H1 (cell line): Measurements from ENCODE around the gene FGGY. TPM values are rescaled to one million over a fixed set of nuclear protein-coding genes. Genes with fewer than 3 reads are reported as not detected.

Experiments
- CTCF ChIA-PET: fragments of 300-600 bp; sonication (Branson Sonifier 250); formaldehyde crosslinking; loops from one replicate; lab custom pipeline; 2021; ENCODE audit not compliant: partially characterized antibody; lab: Charles Lee
- POLR2A ChIA-PET: fragments of 300-600 bp; sonication (Branson Sonifier 250); formaldehyde crosslinking; loops from one replicate; lab custom pipeline; 2021; ENCODE audit warnings: inconsistent platforms; ENCODE audit not compliant: partially characterized antibody; lab: Charles Lee
- DNase-seq, 2 experiments: peaks; one replicate each; pipeline versions ENCODE4 v3.0.0 to v3.0.0-alpha.2; 2010 to 2022; ENCODE audit warnings: low spot score in 2 of 2, low read depth in 1 of 2, mixed read lengths in 1 of 2
- FAIRE-seq: peaks from 2 replicates; lab custom pipeline; 2011; peaks lifted over from hg19 to GRCh38; lab: Jason Lieb, UNC
- H2AFZ ChIP-seq: 2 replicates; pipeline ENCODE4 v1.8.1; 2012; ENCODE audit warnings: low read length, inconsistent platforms
- H2AK5ac ChIP-seq: 2 replicates; pipeline ENCODE4 v1.6.1; 2013; ENCODE audit warnings: low read depth, low read length
- H2BK120ac ChIP-seq: replicated peaks from 2 replicates; pipeline ENCODE3; 2013; ENCODE audit warnings: low read depth, low read length, inconsistent platforms
- H2BK12ac ChIP-seq: 2 replicates; pipeline ENCODE4 v1.6.1; 2013; ENCODE audit warnings: low read depth, low read length
- H2BK15ac ChIP-seq: 2 replicates; pipeline ENCODE4 v1.6.1; 2013; ENCODE audit warnings: low read length
- H2BK20ac ChIP-seq: 2 replicates; pipeline ENCODE4 v1.6.1; 2013; ENCODE audit warnings: low read length
- H2BK5ac ChIP-seq: 2 replicates; pipeline ENCODE4 v1.6.1; 2013; ENCODE audit warnings: low read depth, low read length
- H3K14ac ChIP-seq: 2 replicates; pipeline ENCODE4 v1.6.1; 2013; ENCODE audit warnings: inconsistent platforms; ENCODE audit not compliant: insufficient read length
- H3K18ac ChIP-seq: 2 replicates; pipeline ENCODE4 v1.6.1; 2013; ENCODE audit warnings: low read length; ENCODE audit errors: extremely low read depth
- H3K23ac ChIP-seq: 2 replicates; pipeline ENCODE4 v1.6.1; 2013; ENCODE audit warnings: inconsistent platforms; ENCODE audit not compliant: insufficient read length
- H3K23me2 ChIP-seq: 2 replicates; pipeline ENCODE4 v1.6.1; 2013; ENCODE audit warnings: low read depth, low read length
- H3K27ac ChIP-seq: 2 replicates; pipeline ENCODE4 v1.6.1; 2011; ENCODE audit warnings: low read depth, low read length, inconsistent platforms
- H3K27me3 ChIP-seq, 4 experiments: replicated peaks in 1 of 4; 1 replicate in 1 of 4; 2 replicates in 3 of 4; pipeline versions ENCODE4 v1.6.1 to v1.8.1; 2011 to 2013; ENCODE audit warnings: low read length in 3 of 4, mild to moderate bottlenecking in 3 of 4, inconsistent platforms in 2 of 4, mixed read lengths in 2 of 4, moderate library complexity in 1 of 4; ENCODE audit not compliant: control insufficient read depth in 3 of 4, insufficient read depth in 3 of 4; ENCODE audit errors: extremely low read depth in 1 of 4
- H3K36me3 ChIP-seq, 4 experiments: 2 replicates each; pipeline versions ENCODE4 v1.6.1 to v1.8.1; 2011 to 2013; ENCODE audit warnings: mild to moderate bottlenecking in 4 of 4, low read length in 3 of 4, moderate library complexity in 2 of 4, control low read depth in 1 of 4, inconsistent platforms in 1 of 4; ENCODE audit not compliant: insufficient read depth in 4 of 4, control insufficient read depth in 2 of 4
- H3K4ac ChIP-seq: replicated peaks from 2 replicates; pipeline ENCODE3; 2013; ENCODE audit warnings: low read length, low read depth, mixed read lengths, inconsistent platforms; ENCODE audit not compliant: insufficient read length
- H3K4me1 ChIP-seq, 4 experiments: replicated peaks in 1 of 4; 1 replicate in 1 of 4; 2 replicates in 3 of 4; pipeline versions ENCODE4 v1.6.1 to v1.8.1; 2011 to 2013; ENCODE audit warnings: low read length in 3 of 4, inconsistent platforms in 2 of 4, mixed read lengths in 1 of 4; ENCODE audit not compliant: insufficient read depth in 4 of 4, control insufficient read depth in 3 of 4
- H3K4me2 ChIP-seq, 2 experiments: 2 replicates each; pipeline versions ENCODE4 v1.6.1 to v1.8.1; 2011 to 2013; ENCODE audit warnings: low read depth in 2 of 2, low read length in 2 of 2, control low read depth in 1 of 2, inconsistent platforms in 1 of 2, mild to moderate bottlenecking in 1 of 2; ENCODE audit not compliant: insufficient read depth in 1 of 2
- H3K4me3 ChIP-seq, 4 experiments: fragments of 200-600, 300-600 bp in 1 of 4; sonication (generic), shearing (Covaris generic), sonication (Bioruptor Twin) in 1 of 4; 2 replicates each; pipeline versions ENCODE4 v1.5.1 to v1.8.1; 2011 to 2016; ENCODE audit warnings: low read length in 4 of 4, low read depth in 3 of 4, control low read depth in 2 of 4, inconsistent platforms in 2 of 4, mild to moderate bottlenecking in 2 of 4, mixed read lengths in 1 of 4, moderate library complexity in 1 of 4; ENCODE audit not compliant: insufficient read depth in 2 of 4; ENCODE audit errors: extremely low read depth in 1 of 4
- H3K56ac ChIP-seq: replicated peaks from 2 replicates; pipeline ENCODE3; 2013; ENCODE audit warnings: low read depth, mild to moderate bottlenecking, mixed read lengths, low read length, inconsistent platforms; ENCODE audit not compliant: insufficient read length
- H3K79me1 ChIP-seq: 2 replicates; pipeline ENCODE4 v1.6.1; 2013; ENCODE audit warnings: low read depth, low read length, control low read depth
- H3K79me2 ChIP-seq, 2 experiments: 2 replicates each; pipeline versions ENCODE4 v1.6.1 to v1.8.1; 2012 to 2013; ENCODE audit warnings: low read length in 2 of 2, mild to moderate bottlenecking in 2 of 2, inconsistent platforms in 1 of 2; ENCODE audit not compliant: insufficient read depth in 2 of 2, control insufficient read depth in 1 of 2
- H3K9ac ChIP-seq, 4 experiments: replicated peaks in 1 of 4; 1 replicate in 1 of 4; 2 replicates in 3 of 4; pipeline versions ENCODE4 v1.6.1 to v1.8.1; 2011 to 2013; ENCODE audit warnings: low read depth in 3 of 4, low read length in 3 of 4, control low read depth in 2 of 4, mild to moderate bottlenecking in 2 of 4, moderate library complexity in 2 of 4, inconsistent platforms in 1 of 4; ENCODE audit errors: extremely low read depth in 1 of 4
- H3K9me3 ChIP-seq, 2 experiments: 2 replicates each; pipeline versions ENCODE4 v1.6.1 to v1.8.1; 2012 to 2013; ENCODE audit warnings: mild to moderate bottlenecking in 2 of 2, moderate library complexity in 2 of 2, control low read depth in 1 of 2, inconsistent platforms in 1 of 2, low read depth in 1 of 2, low read length in 1 of 2, mixed read lengths in 1 of 2; ENCODE audit not compliant: insufficient read depth in 2 of 2
- H4K20me1 ChIP-seq, 2 experiments: replicated peaks in 1 of 2; 2 replicates each; pipeline versions ENCODE3 to v1.8.1; 2011 to 2013; ENCODE audit warnings: inconsistent platforms in 2 of 2, low read length in 2 of 2, mild to moderate bottlenecking in 1 of 2; ENCODE audit not compliant: insufficient read depth in 2 of 2, control insufficient read depth in 1 of 2
- H4K5ac ChIP-seq: 2 replicates; pipeline ENCODE4 v1.6.1; 2013; ENCODE audit warnings: low read length, low read depth, mixed read lengths, inconsistent platforms; ENCODE audit not compliant: insufficient read length
- H4K8ac ChIP-seq: 2 replicates; pipeline ENCODE4 v1.8.0; 2013; ENCODE audit warnings: mild to moderate bottlenecking, moderate library complexity, low read length, inconsistent platforms; ENCODE audit not compliant: insufficient read depth; ENCODE audit errors: extremely low read depth
- H4K91ac ChIP-seq: replicated peaks from 2 replicates; pipeline ENCODE3; 2013; ENCODE audit warnings: low read length, mixed read lengths, inconsistent platforms; ENCODE audit not compliant: insufficient read length
- JUND ChIP-seq: IDR thresholded peaks from 2 replicates; pipeline ENCODE4 v1.6.1; 2011; ENCODE audit warnings: mild to moderate bottlenecking, improper control_type of control experiment, low read length
- TCF12 ChIP-seq: IDR thresholded peaks from 2 replicates; pipeline ENCODE4 v1.6.1; 2011; ENCODE audit warnings: low read depth, mild to moderate bottlenecking, low read length
- TEAD4 ChIP-seq: IDR thresholded peaks from 2 replicates; pipeline ENCODE4 v1.6.1; 2012; ENCODE audit warnings: low read depth, low read length, inconsistent platforms, mixed read lengths
- WGBS, 2 experiments: shearing (Covaris generic) in 1 of 2; methylation state at CpG; one replicate each; pipeline versions ENCODE4 v1.1.6 to v1.1.7; 2013 to 2015; ENCODE audit warnings: low lambda C conversion rate in 2 of 2, mixed read lengths in 2 of 2, inconsistent platforms in 1 of 2, low coverage in 1 of 2, missing lambda C conversion rate in 1 of 2; ENCODE audit not compliant: insufficient replicate concordance in 2 of 2, insufficient coverage in 1 of 2, insufficient read length in 1 of 2; ENCODE audit errors: extremely low coverage in 1 of 2, missing lambda C conversion rate in 1 of 2; 5-methylcytosine and 5-hydroxymethylcytosine counted together
- polyA plus RNA-seq, 7 experiments: library from polyadenylated mRNA; depleted of rRNA in 3 of 7; stranded (reverse) in 5 of 7; unstranded in 2 of 7; fragments of >200 nt in 5 of 7; fragments of 200-250 nt in 2 of 7; gene quantifications; 1 replicate in 5 of 7; 2 replicates in 1 of 7; 4 replicates in 1 of 7; pipeline versions ENCODE4 v1.2.1 to v1.2.3, GENCODE V29; 2011 to 2013; ENCODE audit warnings: missing spikeins in 2 of 7, mixed read lengths in 2 of 7
- total RNA-seq: library from RNA; stranded (reverse); fragmentation: NEBNext Ultra II Directional; extraction: Animal tissue kit (Norgen Biotek cat#: 25700); gene quantifications from 2 replicates; pipeline ENCODE4 v1.2.1, GENCODE V29; 2021

The FGGY gene
- total and polyA plus RNA-seq, 2 of the 8 experiments (the other 6 are each of a cell fraction or from before 2014, with no cell fraction given): 10.3 to 12.5 TPM

DNA sequence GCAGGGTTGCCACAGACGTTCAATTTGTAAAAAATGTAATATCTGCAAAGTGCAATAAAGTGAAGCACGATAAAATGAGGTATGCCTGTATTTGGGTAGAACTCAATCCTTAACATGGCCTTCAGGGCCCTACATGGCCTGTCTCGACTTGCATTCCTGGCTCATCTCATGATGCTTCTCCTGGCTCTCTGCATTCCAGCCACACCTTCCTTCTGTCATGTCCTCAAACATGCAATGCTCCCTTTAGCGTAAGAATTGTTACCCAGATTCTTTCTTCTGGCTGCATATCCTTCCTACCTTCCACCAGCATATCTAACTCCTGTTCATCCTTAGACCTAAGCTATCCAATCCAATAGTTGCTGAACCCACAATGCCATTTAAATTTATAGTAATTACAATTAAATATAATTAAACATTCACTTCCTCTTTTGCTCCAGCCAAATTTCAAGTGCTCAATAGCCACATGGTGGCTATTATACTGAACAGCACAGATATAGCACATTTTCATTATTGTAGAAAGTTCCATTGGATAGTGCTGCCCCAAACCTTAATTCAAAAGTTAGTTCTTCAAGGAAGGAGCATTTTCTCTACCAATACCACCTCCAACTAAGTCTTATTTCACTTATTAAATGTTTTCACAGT, 32.6 kb downstream of the FGGY start:
- Histone ChIP-seq H3K79me1 (no peaks in the 10 kb centered on the region), H3K9ac (no peak overlapping the region), H3K9me3 (no peaks in the 10 kb centered on the region), H2AK5ac (no peak overlapping the region), H3K23me2 (no peaks in the 10 kb centered on the region), H2BK5ac (peak overlapping the region; percentile 22; the same call in 1 of the 2 replicates), H2BK120ac (no peak overlapping the region)
- TF ChIP-seq TEAD4 (peak; percentile 77), TCF12 (no peak), JUND (no peak)
- TF ChIP-seq, all 59 proteins: peak for 1
- Histone ChIP-seq H3K4me3 (no peak overlapping the region), H3K56ac (no peak overlapping the region), H3K79me2 (no peaks in the 10 kb centered on the region), H3K23ac (no peak overlapping the region), H3K4me1 (no peaks in the 10 kb centered on the region), H3K27me3 (no peaks in the 10 kb centered on the region), H3K36me3 (no peaks in the 10 kb centered on the region), H2BK12ac (no peak overlapping the region), H3K14ac (no peak overlapping the region), H3K4me2 (no peak overlapping the region), H3K4ac (no peak overlapping the region), H2BK15ac (no peak overlapping the region), H4K91ac (no peak overlapping the region), H3K18ac (0 out of 2 replicates have a peak overlapping the region, but pooled peaks have one; percentile 24), H2BK20ac (no peak overlapping the region), H3K27ac (no peak overlapping the region), H4K20me1 (no peaks in the 10 kb centered on the region), H4K5ac (no peak overlapping the region), H2AFZ (no peak overlapping the region), H4K8ac (no peak overlapping the region)
- FAIRE-seq: no peak
- no peak for DNase-seq
- WGBS, 2 experiments: 88% methylated on average over 4 of the region's 4 CpGs; no CpG with 5 or more reads in 1 of the 2 experiments
- ChIA-PET POLR2A (no interaction called here), CTCF (interaction anchor here (1.4 kb wide), 1 partner anchor 38 kb away, joined by 6 read pairs; no protein-coding TSS in a partner anchor)
